SH-SY5Y (cell line): Measurements from ENCODE around the gene PDE4D.

Experiments used
- GATA2 ChIP-seq: IDR thresholded peaks from 2 replicates; pipeline ENCODE4 v1.6.1; 2011; ENCODE audit warnings: mild to moderate bottlenecking, low read depth, low read length
- GATA3 ChIP-seq: IDR thresholded peaks from 2 replicates; pipeline ENCODE4 v1.6.1; 2011; ENCODE audit warnings: low read depth, mild to moderate bottlenecking, low read length, moderate library complexity

DNA sequence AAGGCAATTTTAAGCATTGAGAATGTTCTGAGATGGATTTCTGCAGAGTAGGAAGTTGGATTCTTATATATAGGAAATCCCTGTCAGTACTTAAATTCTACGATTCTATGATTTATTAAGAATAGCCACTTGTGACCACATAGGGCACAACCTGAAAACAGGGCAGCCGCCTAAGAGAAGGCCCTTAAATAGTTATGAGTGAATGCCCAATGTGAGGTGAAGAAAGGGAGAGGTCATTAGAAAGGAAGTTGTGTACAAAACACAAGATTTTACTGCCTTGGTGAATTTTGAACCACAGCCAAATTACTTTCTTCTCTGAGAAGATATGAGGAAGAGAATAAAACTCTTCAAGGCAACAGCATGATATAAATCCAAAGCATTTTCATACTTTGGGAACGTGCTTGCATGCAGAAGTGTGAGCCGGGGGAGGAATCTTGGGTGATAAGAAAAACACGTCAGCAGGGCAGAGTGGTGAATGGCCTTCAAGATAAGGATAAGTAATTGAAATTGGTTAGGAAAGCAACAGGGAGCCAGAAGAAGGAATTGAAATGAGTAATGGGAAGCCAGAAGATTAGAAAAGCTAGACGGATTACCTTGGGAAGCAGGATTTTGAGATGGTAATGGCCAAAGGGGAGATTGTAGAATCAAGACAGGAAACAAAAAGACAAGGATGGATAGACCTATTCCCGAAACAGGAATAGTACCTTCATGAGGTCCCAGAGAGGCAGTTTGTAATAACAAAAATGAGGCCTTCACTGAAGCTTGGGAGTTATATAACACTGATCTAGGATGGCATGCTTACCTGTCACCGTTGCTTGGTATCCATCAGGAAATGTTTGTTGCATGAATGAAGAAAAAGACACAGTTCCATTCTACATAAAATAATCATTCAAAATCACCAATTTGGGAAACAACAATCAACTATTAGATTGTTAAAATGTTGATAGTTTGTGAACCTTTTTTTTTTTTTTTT is 244.3 kb downstream of the PDE4D start:
- no peak for TF ChIP-seq GATA2
- TF ChIP-seq GATA3: no peak
